Prostate gland (tissue), 2 donors: ENCODE results near the gene EPM2AIP1.

Source experiments
- CTCF ChIP-seq, 4 experiments: fragments of 200-600 bp in 2 of 4; fragments of 450-650 bp in 2 of 4; sonication (generic) in 2 of 4; IDR thresholded peaks; 1 replicate in 3 of 4; 2 replicates in 1 of 4; pipeline ENCODE4 v1.5.1; 2016 to 2019; ENCODE audit warnings: antibody characterized with exemption in 4 of 4, mild to moderate bottlenecking in 2 of 4, moderate library complexity in 2 of 4
- POLR2A ChIP-seq: fragments of 450-650 bp; IDR thresholded peaks from one replicate; pipeline ENCODE4 v1.6.1; 2016; ENCODE audit warnings: antibody characterized with exemption, mild to moderate bottlenecking
- POLR2AphosphoS5 ChIP-seq: sonication (generic); formaldehyde crosslinking; IDR thresholded peaks from one replicate; pipeline ENCODE4 v1.6.1; 2017; ENCODE audit warnings: antibody characterized with exemption

- no peak for TF ChIP-seq CTCF (IDR thresholded peaks at IDR 0.05)
- no peak for TF ChIP-seq POLR2A
- TF ChIP-seq POLR2AphosphoS5: no peak
These were observed 27.5 kb downstream of the EPM2AIP1 start for GRCh38 chr3:36965440-36965839.
